C4-2B (cell line): ENCODE results near the gene ATP5F1E.
"Not testable (repeated sequence)": the region's sequence is repeated elsewhere in the genome, so short reads cannot be mapped to it uniquely, and the experiment has no call there.

Source experiments
- H3K27ac ChIP-seq: fragments of 450-650 bp; 2 replicates; pipeline ENCODE4 v1.5.1; 2017
- CTCF ChIP-seq: fragments of 450-650 bp; conservative IDR thresholded peaks from 2 replicates; pipeline ENCODE4 v1.5.1; 2017; ENCODE audit warnings: mild to moderate bottlenecking
- ZFX ChIP-seq: fragments of 450-650 bp; IDR thresholded peaks from 2 replicates; pipeline ENCODE4 v1.6.1; 2017

The ATP5F1E gene

GRCh38 chr20:58986286-58986967 is 45.7 kb downstream of the ATP5F1E start:
- TF ChIP-seq ZFX = no peak
- TF ChIP-seq CTCF = no peak
- H3K27ac ChIP-seq = no peak overlapping the region

- no peak overlapping the region for H3K27ac ChIP-seq
- no peak for TF ChIP-seq ZFX
Measured at GRCh38 chr20:58985656-58986055, 46.5 kb downstream of the ATP5F1E start.

GRCh38 chr20:58984691-58985090 is 47.4 kb downstream of the ATP5F1E start:
- no peak overlapping the region for H3K27ac ChIP-seq
- TF ChIP-seq ZFX (no peak), CTCF (no peak)

- not testable (repeated sequence) for H3K27ac ChIP-seq
Measured at GRCh38 chr20:58983115-58983468, 49.0 kb downstream of the ATP5F1E start.

- H3K27ac ChIP-seq = peak overlapping the region; percentile 94
Measured at GRCh38 chr20:58982406-58983114, 49.6 kb downstream of the ATP5F1E start.

GRCh38 chr20:58981628-58982364 is 50.3 kb downstream of the ATP5F1E start:
- peak overlapping the region; percentile 94 for H3K27ac ChIP-seq
- TF ChIP-seq ZFX (peak; percentile 44), CTCF (no peak)

More at GRCh38 chr20:58982406-58983114, 49.6 kb downstream of the ATP5F1E start:
- TF ChIP-seq ZFX (no peak), CTCF (no peak)

GRCh38 chr20:58980711-58981627 is 51.2 kb downstream of the ATP5F1E start, which contains the start of gene NELFCD:
Gene NELFCD (plus strand): TSS chr20:58981256. CDS start chr20:58981310, 54 bp downstream.
- TF ChIP-seq CTCF (no peak), ZFX (peak; percentile 78)

More at GRCh38 chr20:58980711-58981627, 51.2 kb downstream of the ATP5F1E start, which contains the start of gene NELFCD:
- H3K27ac ChIP-seq = peak within 1 kb of the TSS; percentile 94
